ENCODE measurements around the gene SDK2.

SDK2 gene

GRCh38 chr17:73535746-73536145 lies 108.5 kb downstream of the SDK2 start:
- no peak for DNase-seq (ENCODE audit: low spot score)

- DNase-seq (ENCODE audit: low spot score) = no peak
Observed at GRCh38 chr17:73534209-73534909, 109.9 kb downstream of the SDK2 start.

- no peak for DNase-seq (ENCODE audit: low spot score)
Observed at GRCh38 chr17:73533781-73534180, 110.5 kb downstream of the SDK2 start.

- DNase-seq (ENCODE audit: low spot score) = no peak
Observed at GRCh38 chr17:73533127-73533526, 111.1 kb downstream of the SDK2 start.

GRCh38 chr17:73532421-73532901 lies 111.8 kb downstream of the SDK2 start:
- DNase-seq (ENCODE audit: low spot score) = no peak

GRCh38 chr17:73531158-73531557 lies 113.1 kb downstream of the SDK2 start:
- no peak for DNase-seq (ENCODE audit: low spot score)

GRCh38 chr17:73528679-73529078 lies 115.6 kb downstream of the SDK2 start:
- DNase-seq (ENCODE audit: low spot score) = no peak

GRCh38 chr17:73526952-73527351 lies 117.3 kb downstream of the SDK2 start:
- no peak for DNase-seq (ENCODE audit: low spot score)

- no peak for DNase-seq (ENCODE audit: low spot score)
Observed at GRCh38 chr17:73524941-73525679, 119.1 kb downstream of the SDK2 start.

GRCh38 chr17:73522696-73523095 lies 121.5 kb downstream of the SDK2 start:
- DNase-seq (ENCODE audit: low spot score) = no peak

- DNase-seq (ENCODE audit: low spot score) = no peak
Observed at GRCh38 chr17:73522107-73522506, 122.1 kb downstream of the SDK2 start.

GRCh38 chr17:73521376-73521775 lies 122.9 kb downstream of the SDK2 start:
- no peak for DNase-seq (ENCODE audit: low spot score)

- no peak for DNase-seq (ENCODE audit: low spot score)
Observed at GRCh38 chr17:73520369-73520761, 123.9 kb downstream of the SDK2 start.

GRCh38 chr17:73519714-73520368 lies 124.4 kb downstream of the SDK2 start:
- no peak for DNase-seq (ENCODE audit: low spot score)

GRCh38 chr17:73519011-73519410 lies 125.2 kb downstream of the SDK2 start:
- DNase-seq (ENCODE audit: low spot score) = no peak

GRCh38 chr17:73516431-73516830 lies 127.8 kb downstream of the SDK2 start:
- DNase-seq (ENCODE audit: low spot score) = no peak

- no peak for DNase-seq (ENCODE audit: low spot score)
Observed at GRCh38 chr17:73514146-73514863, 129.9 kb downstream of the SDK2 start.

GRCh38 chr17:73513426-73513825 lies 130.8 kb downstream of the SDK2 start:
- DNase-seq (ENCODE audit: low spot score) = no peak

- DNase-seq (ENCODE audit: low spot score) = no peak
Observed at GRCh38 chr17:73511719-73512115, 132.5 kb downstream of the SDK2 start.

- no peak for DNase-seq (ENCODE audit: low spot score)
Observed at GRCh38 chr17:73510981-73511718, 133.1 kb downstream of the SDK2 start.

- no peak for DNase-seq (ENCODE audit: low spot score)
Observed at GRCh38 chr17:73508931-73509605, 135.2 kb downstream of the SDK2 start.

All from AG08396 (cell line).